ENCODE data around the gene KAZN.

DNA sequence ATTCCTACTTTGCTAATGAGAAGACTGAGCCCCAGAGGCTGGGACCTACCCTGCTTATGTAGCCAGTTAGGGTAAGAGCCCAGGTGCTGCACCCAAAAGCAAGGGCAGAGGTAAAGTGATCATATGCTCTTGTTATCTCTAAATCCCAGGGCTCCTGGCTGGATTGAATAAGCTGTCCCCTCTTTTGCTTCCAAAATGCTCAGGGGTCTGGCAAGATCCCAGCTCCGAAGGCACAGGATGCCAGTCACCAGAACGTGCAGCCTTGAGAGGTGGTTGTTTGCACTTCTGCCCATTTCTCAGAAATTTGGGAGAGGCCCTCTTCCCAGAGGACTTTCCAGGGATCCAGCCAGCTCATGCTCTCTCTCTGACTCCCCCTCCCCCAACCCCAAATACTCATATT is 412.7 kb downstream of the KAZN start:
- TF ChIP-seq JUND (IDR thresholded peaks at IDR 0.05): no peak
- TF ChIP-seq, protein P1, sequence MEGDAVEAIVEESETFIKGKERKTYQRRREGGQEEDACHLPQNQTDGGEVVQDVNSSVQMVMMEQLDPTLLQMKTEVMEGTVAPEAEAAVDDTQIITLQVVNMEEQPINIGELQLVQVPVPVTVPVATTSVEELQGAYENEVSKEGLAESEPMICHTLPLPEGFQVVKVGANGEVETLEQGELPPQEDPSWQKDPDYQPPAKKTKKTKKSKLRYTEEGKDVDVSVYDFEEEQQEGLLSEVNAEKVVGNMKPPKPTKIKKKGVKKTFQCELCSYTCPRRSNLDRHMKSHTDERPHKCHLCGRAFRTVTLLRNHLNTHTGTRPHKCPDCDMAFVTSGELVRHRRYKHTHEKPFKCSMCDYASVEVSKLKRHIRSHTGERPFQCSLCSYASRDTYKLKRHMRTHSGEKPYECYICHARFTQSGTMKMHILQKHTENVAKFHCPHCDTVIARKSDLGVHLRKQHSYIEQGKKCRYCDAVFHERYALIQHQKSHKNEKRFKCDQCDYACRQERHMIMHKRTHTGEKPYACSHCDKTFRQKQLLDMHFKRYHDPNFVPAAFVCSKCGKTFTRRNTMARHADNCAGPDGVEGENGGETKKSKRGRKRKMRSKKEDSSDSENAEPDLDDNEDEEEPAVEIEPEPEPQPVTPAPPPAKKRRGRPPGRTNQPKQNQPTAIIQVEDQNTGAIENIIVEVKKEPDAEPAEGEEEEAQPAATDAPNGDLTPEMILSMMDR (IDR thresholded peaks at IDR 0.05): no peak
- TF ChIP-seq, protein P2, sequence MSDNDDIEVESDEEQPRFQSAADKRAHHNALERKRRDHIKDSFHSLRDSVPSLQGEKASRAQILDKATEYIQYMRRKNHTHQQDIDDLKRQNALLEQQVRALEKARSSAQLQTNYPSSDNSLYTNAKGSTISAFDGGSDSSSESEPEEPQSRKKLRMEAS (IDR thresholded peaks at IDR 0.05; ENCODE audit: low read depth): no peak
- TF ChIP-seq, protein P3, sequence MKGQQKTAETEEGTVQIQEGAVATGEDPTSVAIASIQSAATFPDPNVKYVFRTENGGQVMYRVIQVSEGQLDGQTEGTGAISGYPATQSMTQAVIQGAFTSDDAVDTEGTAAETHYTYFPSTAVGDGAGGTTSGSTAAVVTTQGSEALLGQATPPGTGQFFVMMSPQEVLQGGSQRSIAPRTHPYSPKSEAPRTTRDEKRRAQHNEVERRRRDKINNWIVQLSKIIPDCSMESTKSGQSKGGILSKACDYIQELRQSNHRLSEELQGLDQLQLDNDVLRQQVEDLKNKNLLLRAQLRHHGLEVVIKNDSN (IDR thresholded peaks at IDR 0.05; ENCODE audit: borderline replicate concordance, low read depth): no peak
